IPS-15b (cell line): ENCODE data around the gene TEX101.
A peak's percentile ranks its signal among the peaks of the same experiment; 100 is the strongest.

Experiments
- H3K27me3 ChIP-seq: one replicate; pipeline ENCODE4 v1.6.1; 2013; ENCODE audit warnings: low read length; ENCODE audit not compliant: control insufficient read depth, insufficient read depth
- H3K36me3 ChIP-seq: one replicate; pipeline ENCODE4 v1.6.1; 2013; ENCODE audit warnings: low read length; ENCODE audit not compliant: control insufficient read depth, insufficient read depth
- H3K4me1 ChIP-seq: one replicate; pipeline ENCODE4 v1.6.1; 2013; ENCODE audit warnings: mild to moderate bottlenecking, low read length; ENCODE audit not compliant: control insufficient read depth, insufficient read depth
- H3K4me3 ChIP-seq: one replicate; pipeline ENCODE4 v1.5.1; 2013; ENCODE audit warnings: low read depth, low read length
- H3K9ac ChIP-seq: one replicate; pipeline ENCODE4 v1.6.1; 2013; ENCODE audit warnings: low read depth, mild to moderate bottlenecking, low read length
- H3K9me3 ChIP-seq: one replicate; pipeline ENCODE4 v1.6.1; 2013; ENCODE audit warnings: mild to moderate bottlenecking, low read length; ENCODE audit not compliant: control insufficient read depth, insufficient read depth

TEX101 gene

GRCh38 chr19:43455321-43456113 lies 40.8 kb downstream of the TEX101 start:
- no peaks in the 10 kb centered on the region for H3K36me3 ChIP-seq
- no peaks in the 10 kb centered on the region for H3K4me1 ChIP-seq
- H3K4me3 ChIP-seq = no peak overlapping the region
- H3K27me3 ChIP-seq = no peaks in the 10 kb centered on the region
- H3K9ac ChIP-seq = no peak overlapping the region
- H3K9me3 ChIP-seq = no peaks in the 10 kb centered on the region

- H3K9ac ChIP-seq = no peak overlapping the region
- peaks cover 6% of the 10 kb centered on the region for H3K36me3 ChIP-seq
- H3K9me3 ChIP-seq = no peaks in the 10 kb centered on the region
- no peak overlapping the region for H3K4me3 ChIP-seq
- peaks cover 2% of the 10 kb centered on the region for H3K27me3 ChIP-seq
- H3K4me1 ChIP-seq = no peaks in the 10 kb centered on the region
Measured at GRCh38 chr19:43457809-43458208, 43.1 kb downstream of the TEX101 start.

GRCh38 chr19:43460362-43461016 lies 45.8 kb downstream of the TEX101 start:
- H3K36me3 ChIP-seq = peaks cover 6% of the 10 kb centered on the region
- H3K9me3 ChIP-seq = no peaks in the 10 kb centered on the region
- H3K27me3 ChIP-seq = peaks cover 11% of the 10 kb centered on the region
- no peak overlapping the region for H3K4me3 ChIP-seq
- peaks cover 5% of the 10 kb centered on the region for H3K4me1 ChIP-seq
- no peak overlapping the region for H3K9ac ChIP-seq

GRCh38 chr19:43461303-43461702 lies 46.6 kb downstream of the TEX101 start:
- no peak overlapping the region for H3K9ac ChIP-seq
- peaks cover 5% of the 10 kb centered on the region for H3K4me1 ChIP-seq
- no peak overlapping the region for H3K4me3 ChIP-seq
- no peaks in the 10 kb centered on the region for H3K9me3 ChIP-seq
- H3K36me3 ChIP-seq = peaks cover 6% of the 10 kb centered on the region
- H3K27me3 ChIP-seq = peaks cover 19% of the 10 kb centered on the region

GRCh38 chr19:43462383-43462782 lies 47.7 kb downstream of the TEX101 start:
- Histone ChIP-seq H3K27me3 (peaks cover 19% of the 10 kb centered on the region), H3K36me3 (peaks cover 6% of the 10 kb centered on the region), H3K4me3 (peak overlapping the region; percentile 94), H3K9me3 (no peaks in the 10 kb centered on the region), H3K9ac (no peak overlapping the region), H3K4me1 (peaks cover 5% of the 10 kb centered on the region)

GRCh38 chr19:43462785-43463380 lies 48.2 kb downstream of the TEX101 start:
- Histone ChIP-seq H3K27me3 (peaks cover 19% of the 10 kb centered on the region), H3K9me3 (no peaks in the 10 kb centered on the region), H3K4me1 (peaks cover 5% of the 10 kb centered on the region), H3K36me3 (peaks cover 6% of the 10 kb centered on the region), H3K9ac (peak overlapping the region; percentile 89), H3K4me3 (peak overlapping the region; percentile 94)

- H3K9ac ChIP-seq = no peak overlapping the region
- no peaks in the 10 kb centered on the region for H3K9me3 ChIP-seq
- H3K27me3 ChIP-seq = peaks cover 19% of the 10 kb centered on the region
- peaks cover 5% of the 10 kb centered on the region for H3K4me1 ChIP-seq
- peak overlapping the region; percentile 94 for H3K4me3 ChIP-seq
- peaks cover 6% of the 10 kb centered on the region for H3K36me3 ChIP-seq
Measured at GRCh38 chr19:43463381-43464133, 48.9 kb downstream of the TEX101 start.

GRCh38 chr19:43464134-43464775 lies 49.6 kb downstream of the TEX101 start:
- Histone ChIP-seq H3K27me3 (peaks cover 19% of the 10 kb centered on the region), H3K4me3 (peak overlapping the region; percentile 88), H3K4me1 (peaks cover 5% of the 10 kb centered on the region), H3K36me3 (peaks cover 6% of the 10 kb centered on the region), H3K9me3 (no peaks in the 10 kb centered on the region), H3K9ac (no peak overlapping the region)

GRCh38 chr19:43465468-43466120 lies 50.9 kb downstream of the TEX101 start, which contains the start of gene LYPD3:
Gene LYPD3, minus strand, starts transcription at chr19:43465608. Its CDS starts 37 bp downstream, at chr19:43465571.
- H3K4me1 ChIP-seq = peaks cover 5% of the 10 kb centered on the region
- no peak within 1 kb of the TSS for H3K9ac ChIP-seq

GRCh38 chr19:43466793-43467192 lies 52.1 kb downstream of the TEX101 start:
- no peaks in the 10 kb centered on the region for H3K36me3 ChIP-seq
- H3K4me1 ChIP-seq = peaks cover 5% of the 10 kb centered on the region

More at GRCh38 chr19:43465468-43466120, 50.9 kb downstream of the TEX101 start, which contains the start of gene LYPD3:
- peaks cover 19% of the 10 kb centered on the region for H3K27me3 ChIP-seq
- H3K36me3 ChIP-seq = peaks cover 6% of the 10 kb centered on the region
- H3K9me3 ChIP-seq = no peaks in the 10 kb centered on the region
- peak within 1 kb of the TSS; percentile 88 for H3K4me3 ChIP-seq

More at GRCh38 chr19:43466793-43467192, 52.1 kb downstream of the TEX101 start:
- Histone ChIP-seq H3K27me3 (peaks cover 19% of the 10 kb centered on the region), H3K9me3 (no peaks in the 10 kb centered on the region), H3K9ac (no peak overlapping the region), H3K4me3 (no peak overlapping the region)
